RWPE1 (cell line): ENCODE measurements around the gene NARF.
"Not testable (repeated sequence)": the region's sequence is repeated elsewhere in the genome, so short reads cannot be mapped to it uniquely, and the experiment has no call there.

Experiments used
- CTCF ChIA-PET: fragments of 350-600 bp; sonication (Branson Sonifier 250); formaldehyde crosslinking; extraction: SDS; loops from one replicate; lab custom pipeline; 2021; lab: Yijun Ruan, JAX
- POLR2A ChIA-PET: fragments of 400-600 bp; formaldehyde crosslinking; extraction: SDS; loops from one replicate; lab custom pipeline; 2020; ENCODE audit warnings: antibody characterized with exemption; ENCODE audit not compliant: low non-redundant PET; lab: Yijun Ruan, JAX
- DNase-seq: peaks from one replicate; pipeline ENCODE4 v3.0.0; 2012; ENCODE audit warnings: low spot score
- H3K27ac ChIP-seq: fragments of 450-650 bp; 2 replicates; pipeline ENCODE4 v1.5.1; 2017
- TF ChIP-seq, protein P1 (sequence below): fragments of 450-650 bp; conservative IDR thresholded peaks from 2 replicates; pipeline ENCODE4 v1.5.1; 2017; ENCODE audit warnings: low read depth, mild to moderate bottlenecking

Gene NARF

DNA sequence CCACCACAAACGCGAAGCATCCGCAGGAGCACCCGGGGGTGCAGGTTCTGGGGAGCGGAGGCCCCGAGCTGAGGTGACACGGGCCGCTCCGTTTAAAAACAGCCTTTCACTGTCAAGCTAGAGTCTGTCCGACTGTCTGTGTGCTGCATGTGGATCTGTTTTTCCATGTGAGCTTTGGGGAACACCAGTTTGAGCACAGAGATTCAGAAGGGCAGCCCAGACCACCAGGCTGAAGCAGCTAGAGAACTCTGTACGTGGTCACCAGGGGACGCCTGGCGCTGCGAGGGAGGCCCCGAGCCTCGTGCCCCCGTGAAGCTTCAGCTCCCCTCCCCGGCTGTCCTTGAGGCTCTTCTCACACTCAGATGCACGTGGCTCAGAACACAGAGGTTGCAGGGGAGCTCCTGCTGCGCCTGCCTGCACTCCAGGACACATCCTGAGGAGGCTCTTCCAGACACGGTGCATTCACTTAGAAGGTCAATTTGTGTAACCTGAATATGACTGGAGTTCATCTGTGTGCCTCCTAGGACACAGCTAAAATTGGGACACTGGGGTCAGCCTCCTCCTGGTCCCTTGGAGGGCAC lies 45.3 kb downstream of the NARF start:
- no peak for DNase-seq
- peak overlapping the region; percentile 95 for H3K27ac ChIP-seq
- ChIA-PET POLR2A (interaction anchor here (0.6 kb wide), 2 partner anchors 97 to 519 kb away, joined by 3 to 4 read pairs; no protein-coding TSS in a partner anchor), CTCF (no interaction called here)
- TF ChIP-seq, protein P1, sequence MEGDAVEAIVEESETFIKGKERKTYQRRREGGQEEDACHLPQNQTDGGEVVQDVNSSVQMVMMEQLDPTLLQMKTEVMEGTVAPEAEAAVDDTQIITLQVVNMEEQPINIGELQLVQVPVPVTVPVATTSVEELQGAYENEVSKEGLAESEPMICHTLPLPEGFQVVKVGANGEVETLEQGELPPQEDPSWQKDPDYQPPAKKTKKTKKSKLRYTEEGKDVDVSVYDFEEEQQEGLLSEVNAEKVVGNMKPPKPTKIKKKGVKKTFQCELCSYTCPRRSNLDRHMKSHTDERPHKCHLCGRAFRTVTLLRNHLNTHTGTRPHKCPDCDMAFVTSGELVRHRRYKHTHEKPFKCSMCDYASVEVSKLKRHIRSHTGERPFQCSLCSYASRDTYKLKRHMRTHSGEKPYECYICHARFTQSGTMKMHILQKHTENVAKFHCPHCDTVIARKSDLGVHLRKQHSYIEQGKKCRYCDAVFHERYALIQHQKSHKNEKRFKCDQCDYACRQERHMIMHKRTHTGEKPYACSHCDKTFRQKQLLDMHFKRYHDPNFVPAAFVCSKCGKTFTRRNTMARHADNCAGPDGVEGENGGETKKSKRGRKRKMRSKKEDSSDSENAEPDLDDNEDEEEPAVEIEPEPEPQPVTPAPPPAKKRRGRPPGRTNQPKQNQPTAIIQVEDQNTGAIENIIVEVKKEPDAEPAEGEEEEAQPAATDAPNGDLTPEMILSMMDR: no peak

DNA sequence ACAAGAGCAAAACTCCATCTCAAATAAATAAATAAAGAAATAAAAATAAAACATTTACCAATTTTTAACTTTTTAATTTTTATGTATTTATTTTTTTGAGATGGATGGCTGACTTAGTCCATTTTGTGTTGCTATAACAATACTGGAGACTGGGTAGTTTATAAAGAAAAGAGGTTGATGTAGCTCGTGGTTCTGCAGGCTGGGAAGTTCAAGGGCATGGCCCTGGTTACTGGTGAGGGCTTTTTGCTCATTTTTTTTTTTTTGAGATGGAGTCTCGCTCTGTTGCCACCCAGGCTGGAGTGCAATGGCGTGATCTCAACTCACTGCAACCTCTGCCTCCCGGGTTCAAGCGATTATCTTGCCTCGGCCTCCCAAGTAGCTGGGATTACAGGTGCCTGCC lies 46.8 kb downstream of the NARF start:
- TF ChIP-seq, protein P1: no peak
- ChIA-PET POLR2A (no interaction called here), CTCF (interaction anchor here (0.6 to 0.8 kb wide), 4 partner anchors 17 to 200 kb away, joined by 3 read pairs; no protein-coding TSS in a partner anchor)
- no peak for DNase-seq
- H3K27ac ChIP-seq: peak overlapping the region; percentile 28

DNA sequence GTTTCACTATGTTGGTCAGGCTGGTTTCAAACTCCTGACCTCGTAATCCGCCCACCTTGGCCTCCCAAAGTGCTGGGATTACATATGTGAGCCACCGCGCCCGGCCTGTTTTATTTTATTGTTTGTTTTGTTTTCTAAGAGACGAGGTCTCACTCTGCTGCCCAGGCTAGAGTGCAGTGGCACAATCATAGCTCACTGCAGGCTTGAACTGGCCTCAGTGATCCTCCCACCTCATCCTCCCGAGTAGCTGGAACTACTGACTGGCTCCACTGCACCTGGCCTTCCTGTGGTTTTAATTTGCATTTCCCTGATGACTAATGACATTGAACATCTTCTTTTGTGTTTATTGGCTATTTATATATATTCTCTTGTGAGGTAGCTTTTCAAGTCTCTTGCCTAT lies 47.9 kb downstream of the NARF start:
- DNase-seq, POLR2A ChIA-PET, CTCF ChIA-PET: not testable (repeated sequence)
- H3K27ac ChIP-seq: peak overlapping the region; percentile 61

DNA sequence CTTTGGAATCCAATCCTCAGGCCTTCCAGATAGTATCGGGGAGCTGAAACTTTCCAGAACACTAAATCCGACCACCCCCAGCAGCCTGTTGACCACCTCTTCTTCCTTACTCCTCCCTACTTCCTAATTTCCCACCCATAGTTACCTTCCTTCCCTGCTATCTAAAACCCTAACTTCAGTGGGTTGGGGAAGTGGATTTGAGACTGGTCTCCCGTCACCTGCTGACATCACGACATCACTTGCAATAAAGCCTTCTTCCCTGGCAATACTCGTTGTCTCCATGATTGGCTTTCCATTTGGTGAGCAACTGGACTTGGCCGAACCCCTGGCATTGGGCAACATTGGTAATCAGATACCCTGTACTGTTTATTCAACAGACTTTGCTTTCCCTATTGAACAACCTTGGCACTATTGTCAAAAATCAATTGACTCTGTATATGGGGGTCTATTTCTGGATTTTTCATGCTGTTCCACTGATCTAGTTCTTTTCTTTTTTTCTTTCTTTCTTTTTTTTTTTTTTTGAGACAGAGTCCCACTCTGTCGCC lies 49.2 kb downstream of the NARF start:
- DNase-seq: no peak
- H3K27ac ChIP-seq: no peak overlapping the region
- CTCF ChIA-PET: no interaction called here
- POLR2A ChIA-PET: interaction anchor here (0.5 kb wide), 1 partner anchor 66 kb away, joined by 4 read pairs; no protein-coding TSS in a partner anchor
- TF ChIP-seq, protein P1: no peak

DNA sequence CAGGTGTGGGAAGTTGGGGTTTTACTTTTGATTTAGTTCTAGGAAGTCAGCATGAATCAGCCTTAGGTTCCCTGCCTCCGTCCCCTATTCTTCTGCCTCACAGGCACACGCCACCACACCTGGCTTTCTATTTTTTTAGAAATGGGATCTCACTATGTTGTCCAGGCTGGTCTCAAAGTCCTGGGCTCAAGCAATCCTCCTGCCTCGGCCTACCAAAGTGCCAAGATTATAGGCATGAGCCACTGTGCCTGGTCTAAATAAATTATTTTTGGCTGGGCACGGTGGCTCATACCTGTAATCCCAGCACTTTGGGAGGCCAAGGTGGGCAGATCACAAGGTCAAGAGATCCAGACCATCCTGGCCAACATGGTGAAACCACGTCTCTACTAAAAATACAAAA lies 53.1 kb downstream of the NARF start:
- POLR2A ChIA-PET: interaction anchor here (1.0 kb wide), 1 partner anchor 15 kb away, joined by 3 read pairs; no protein-coding TSS in a partner anchor
- DNase-seq, CTCF ChIA-PET, H3K27ac ChIP-seq: not testable (repeated sequence)

DNA sequence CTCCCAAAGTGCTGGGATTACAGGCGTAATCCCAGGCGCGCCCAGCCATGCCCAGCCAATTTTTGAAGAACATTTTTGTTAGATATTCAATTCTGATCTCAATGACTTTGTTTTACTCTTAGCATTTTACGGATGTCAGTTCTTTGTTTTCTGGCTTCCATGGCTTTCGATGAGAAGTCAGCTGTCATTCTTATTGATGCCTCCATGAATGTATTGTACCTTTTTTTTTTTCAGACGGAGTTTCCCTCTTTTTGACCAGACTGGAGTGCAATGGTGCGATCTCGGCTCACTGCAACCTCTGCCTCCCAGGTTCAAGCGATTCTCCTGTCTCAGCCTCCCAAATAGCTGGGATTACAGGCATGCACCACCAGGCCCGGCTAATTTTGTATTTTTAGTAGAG lies 55.3 kb downstream of the NARF start:
- H3K27ac ChIP-seq, POLR2A ChIA-PET, DNase-seq: not testable (repeated sequence)
- CTCF ChIA-PET: interaction anchor here (0.6 to 0.9 kb wide), 2 partner anchors 11 to 18 kb away, joined by 5 to 6 read pairs; no protein-coding TSS in a partner anchor

DNA sequence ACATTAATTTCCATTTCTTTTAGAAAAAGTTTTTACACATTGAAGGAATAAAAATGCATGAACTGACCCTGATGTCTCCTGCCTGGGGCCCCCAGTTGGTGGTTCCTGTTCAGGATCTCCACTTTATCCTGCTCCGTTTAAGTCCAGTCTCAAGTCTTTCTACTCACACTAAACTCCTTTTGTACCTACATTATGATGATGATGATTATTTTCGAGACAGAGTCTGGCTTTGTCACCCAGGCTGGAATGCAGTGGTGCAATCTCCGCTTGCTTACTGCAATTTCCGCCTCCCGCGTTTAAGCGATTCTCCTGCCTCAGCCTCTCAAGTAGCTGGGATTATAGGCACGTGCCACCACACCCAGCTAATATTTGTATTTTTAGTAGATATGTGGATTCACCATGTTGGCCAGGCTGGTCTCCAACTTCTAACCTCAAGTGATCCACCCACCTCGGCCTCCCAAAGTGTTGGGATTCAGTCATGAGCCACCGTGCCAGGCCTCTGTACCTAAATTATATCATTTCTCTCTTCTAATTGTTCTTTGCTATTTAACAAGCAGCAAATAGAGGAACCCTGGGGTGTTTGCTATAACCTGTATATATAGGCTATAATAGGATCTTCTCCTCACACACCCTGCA lies 58.8 kb downstream of the NARF start:
- ChIA-PET CTCF (no interaction called here), POLR2A (no interaction called here)
- TF ChIP-seq, protein P1: no peak
- DNase-seq: no peak
- H3K27ac ChIP-seq: peak overlapping the region; percentile 53
